Endodermal cell (in vitro differentiated cells): ENCODE results near the gene RFX4. TPM values are rescaled to one million over a fixed set of nuclear protein-coding genes. Genes with fewer than 3 reads are reported as not detected.

Experiments used
- DNase-seq: peaks from one replicate; pipeline ENCODE4 v3.0.0-alpha.2; 2017
- H3K27ac ChIP-seq: 2 replicates; pipeline ENCODE4 v1.5.1; 2013; ENCODE audit warnings: mild to moderate bottlenecking, low read depth, low read length, moderate library complexity
- H3K27me3 ChIP-seq: 2 replicates; pipeline ENCODE4 v1.6.1; 2013; ENCODE audit warnings: mild to moderate bottlenecking, low read length, moderate library complexity; ENCODE audit not compliant: insufficient read depth, control insufficient read depth, poor library complexity, severe bottlenecking
- H3K36me3 ChIP-seq: 2 replicates; pipeline ENCODE4 v1.7.0; 2013; ENCODE audit warnings: mild to moderate bottlenecking, low read length, moderate library complexity; ENCODE audit not compliant: control insufficient read depth, insufficient read depth
- H3K4me1 ChIP-seq: one replicate; pipeline ENCODE4 v1.7.0; 2013; ENCODE audit warnings: low read length; ENCODE audit not compliant: control insufficient read depth, insufficient read depth
- H3K4me3 ChIP-seq: 2 replicates; pipeline ENCODE4 v1.5.1; 2013; ENCODE audit warnings: mild to moderate bottlenecking, low read length, moderate library complexity
- H3K9ac ChIP-seq: 2 replicates; pipeline ENCODE4 v1.6.1; 2013; ENCODE audit warnings: mild to moderate bottlenecking, low read length, moderate library complexity; ENCODE audit not compliant: poor library complexity, severe bottlenecking; ENCODE audit errors: extremely low read depth
- H3K9me3 ChIP-seq: 2 replicates; pipeline ENCODE4 v1.6.1; 2013; ENCODE audit warnings: mild to moderate bottlenecking, low read length, moderate library complexity; ENCODE audit not compliant: control insufficient read depth
- H3K27ac Mint-ChIP-seq: 2 replicates; pipeline ENCODE4 v1.8.0; 2020; ENCODE audit warnings: mixed read lengths
- H3K27me3 Mint-ChIP-seq: 2 replicates; pipeline ENCODE4 v1.8.0; 2021; ENCODE audit warnings: mild to moderate bottlenecking, mixed read lengths; ENCODE audit not compliant: insufficient read depth
- H3K36me3 Mint-ChIP-seq: 2 replicates; pipeline ENCODE4 v1.8.0; 2020; ENCODE audit warnings: low read depth, mixed read lengths
- H3K4me1 Mint-ChIP-seq: 2 replicates; pipeline ENCODE4 v1.8.0; 2020; ENCODE audit warnings: mixed read lengths
- H3K4me3 Mint-ChIP-seq: 2 replicates; pipeline ENCODE4 v1.8.0; 2020; ENCODE audit warnings: mild to moderate bottlenecking, moderate library complexity, mixed read lengths
- H3K9me3 Mint-ChIP-seq: 2 replicates; pipeline ENCODE4 v1.8.0; 2020; ENCODE audit warnings: mild to moderate bottlenecking, mixed read lengths
- WGBS, 2 experiments: methylation state at CpG; one replicate each; pipeline versions ENCODE4 v1.1.5 to v1.1.7; 2013; ENCODE audit warnings: missing lambda C conversion rate in 2 of 2, mixed read lengths in 1 of 2; ENCODE audit not compliant: insufficient coverage in 1 of 2, insufficient read length in 1 of 2; 5-methylcytosine and 5-hydroxymethylcytosine counted together
- total RNA-seq, 2 donors: library from RNA; stranded (reverse); fragmentation: NEBNext Ultra II Directional in 1 of 2; extraction: Animal tissue kit (Norgen Biotek cat#: 25700) in 1 of 2; gene quantifications; 2 replicates in 1 of 2; 3 replicates in 1 of 2; pipeline ENCODE4 v1.2.1, GENCODE V29; 2021
- TF ChIP-seq, protein P1 (sequence below): fragments of 200-600 bp; sonication (generic); conservative IDR thresholded peaks from 2 replicates; pipeline ENCODE4 v1.5.0; 2021; ENCODE audit warnings: antibody characterized with exemption, mild to moderate bottlenecking

The RFX4 gene
- total RNA-seq, 2 donors from 2014 or later, result 0.09 to 0.86 TPM

DNA sequence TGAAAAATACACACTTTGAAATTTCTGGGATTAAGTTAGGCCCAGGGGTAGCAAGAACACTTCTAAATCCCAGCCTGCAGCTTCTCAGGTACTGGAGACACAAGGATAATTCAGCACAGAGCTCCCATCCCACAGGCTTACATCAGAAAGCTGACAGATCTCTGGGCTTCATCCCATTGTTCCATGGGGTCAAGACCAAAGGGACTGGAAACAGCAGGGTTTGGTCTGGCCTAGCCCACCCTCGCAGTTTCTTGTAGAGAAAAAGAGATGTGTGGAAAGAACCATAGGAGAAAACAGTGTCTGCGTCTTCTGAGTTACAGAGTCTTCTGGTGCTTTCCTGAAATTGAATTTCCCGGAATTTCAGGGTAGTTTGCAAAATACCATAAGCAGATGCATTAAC, 132.1 kb downstream of the RFX4 start:
- no peak for DNase-seq
- no peaks in the 10 kb centered on the region for H3K9me3 ChIP-seq
- H3K36me3 ChIP-seq, result no peaks in the 10 kb centered on the region
- no peaks in the 10 kb centered on the region for H3K9me3 Mint-ChIP-seq
- H3K9ac ChIP-seq, result no peak overlapping the region
- no peak overlapping the region for H3K4me3 Mint-ChIP-seq
- H3K27ac ChIP-seq, result no peak overlapping the region
- H3K36me3 Mint-ChIP-seq, result no peaks in the 10 kb centered on the region
- H3K4me3 ChIP-seq, result no peak overlapping the region
- peaks cover 23% of the 10 kb centered on the region for H3K4me1 Mint-ChIP-seq
- 88 to 97% methylated on average over 2 to 3 of the region's 3 CpGs for WGBS, 2 experiments
- no peak overlapping the region for H3K27ac Mint-ChIP-seq
- H3K27me3 Mint-ChIP-seq, result peaks cover 3% of the 10 kb centered on the region
- TF ChIP-seq, protein P1, sequence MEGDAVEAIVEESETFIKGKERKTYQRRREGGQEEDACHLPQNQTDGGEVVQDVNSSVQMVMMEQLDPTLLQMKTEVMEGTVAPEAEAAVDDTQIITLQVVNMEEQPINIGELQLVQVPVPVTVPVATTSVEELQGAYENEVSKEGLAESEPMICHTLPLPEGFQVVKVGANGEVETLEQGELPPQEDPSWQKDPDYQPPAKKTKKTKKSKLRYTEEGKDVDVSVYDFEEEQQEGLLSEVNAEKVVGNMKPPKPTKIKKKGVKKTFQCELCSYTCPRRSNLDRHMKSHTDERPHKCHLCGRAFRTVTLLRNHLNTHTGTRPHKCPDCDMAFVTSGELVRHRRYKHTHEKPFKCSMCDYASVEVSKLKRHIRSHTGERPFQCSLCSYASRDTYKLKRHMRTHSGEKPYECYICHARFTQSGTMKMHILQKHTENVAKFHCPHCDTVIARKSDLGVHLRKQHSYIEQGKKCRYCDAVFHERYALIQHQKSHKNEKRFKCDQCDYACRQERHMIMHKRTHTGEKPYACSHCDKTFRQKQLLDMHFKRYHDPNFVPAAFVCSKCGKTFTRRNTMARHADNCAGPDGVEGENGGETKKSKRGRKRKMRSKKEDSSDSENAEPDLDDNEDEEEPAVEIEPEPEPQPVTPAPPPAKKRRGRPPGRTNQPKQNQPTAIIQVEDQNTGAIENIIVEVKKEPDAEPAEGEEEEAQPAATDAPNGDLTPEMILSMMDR, result no peak
- peaks cover under 1% of the 10 kb centered on the region for H3K4me1 ChIP-seq
- no peaks in the 10 kb centered on the region for H3K27me3 ChIP-seq

DNA sequence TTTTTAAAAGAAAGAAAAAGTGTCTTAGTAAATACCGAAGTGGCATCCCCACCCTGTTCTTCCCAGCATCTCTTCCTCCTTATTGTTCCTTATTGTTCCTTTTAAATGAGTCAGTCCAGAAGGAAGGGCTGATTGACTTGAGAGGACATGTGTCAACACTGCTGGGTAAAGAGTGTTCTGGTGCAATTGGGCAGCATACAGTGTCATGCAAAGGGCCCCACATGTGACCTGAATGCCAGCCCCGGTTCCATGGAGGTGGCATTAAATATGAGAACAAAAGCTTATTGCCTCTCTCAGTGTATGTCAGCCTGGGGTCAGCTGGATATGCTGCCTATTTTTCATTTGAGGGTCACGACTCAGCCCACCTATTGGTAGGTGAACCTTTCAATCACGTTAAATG, 132.8 kb downstream of the RFX4 start:
- H3K4me1 ChIP-seq, result no peaks in the 10 kb centered on the region
- H3K4me3 Mint-ChIP-seq, result no peak overlapping the region
- no peaks in the 10 kb centered on the region for H3K9me3 Mint-ChIP-seq
- no peaks in the 10 kb centered on the region for H3K36me3 Mint-ChIP-seq
- no peak overlapping the region for H3K27ac Mint-ChIP-seq
- no peak overlapping the region for H3K9ac ChIP-seq
- TF ChIP-seq, protein P1, result no peak
- H3K4me3 ChIP-seq, result no peak overlapping the region
- 73 to 88% methylated on average over 2 to 4 of the region's 4 CpGs for WGBS, 2 experiments
- H3K27ac ChIP-seq, result no peak overlapping the region
- H3K9me3 ChIP-seq, result no peaks in the 10 kb centered on the region
- H3K36me3 ChIP-seq, result no peaks in the 10 kb centered on the region
- H3K4me1 Mint-ChIP-seq, result peaks cover 17% of the 10 kb centered on the region
- no peak for DNase-seq
- H3K27me3 ChIP-seq, result no peaks in the 10 kb centered on the region
- H3K27me3 Mint-ChIP-seq, result peaks cover 3% of the 10 kb centered on the region

DNA sequence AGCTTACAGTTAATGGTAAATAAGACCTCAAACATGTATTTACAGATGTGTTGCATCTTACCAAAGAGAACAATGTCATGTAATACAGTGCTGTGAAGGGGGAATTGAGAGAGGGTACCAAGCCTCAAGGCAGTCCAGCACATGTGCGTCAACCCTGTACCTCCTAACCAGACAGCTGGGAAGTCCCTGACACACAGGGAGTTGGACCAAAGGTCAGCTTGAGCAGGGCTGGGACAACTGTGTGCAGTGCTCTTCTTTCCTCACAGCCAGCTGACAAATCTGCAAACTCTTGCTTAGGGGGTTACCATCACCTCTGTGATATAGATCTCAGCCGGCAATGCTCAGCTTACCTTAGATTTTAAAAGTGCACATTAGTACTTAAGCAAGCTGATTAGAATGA, 134.9 kb downstream of the RFX4 start:
- no peaks in the 10 kb centered on the region for H3K9me3 ChIP-seq
- no peak for DNase-seq
- Mint-ChIP-seq H3K27ac (no peak overlapping the region), H3K4me3 (no peak overlapping the region), H3K4me1 (no peaks in the 10 kb centered on the region), H3K36me3 (no peaks in the 10 kb centered on the region), H3K27me3 (peaks cover 5% of the 10 kb centered on the region), H3K9me3 (no peaks in the 10 kb centered on the region)
- no peak overlapping the region for H3K4me3 ChIP-seq
- H3K27me3 ChIP-seq, result no peaks in the 10 kb centered on the region
- no peaks in the 10 kb centered on the region for H3K4me1 ChIP-seq
- no peak overlapping the region for H3K27ac ChIP-seq
- H3K9ac ChIP-seq, result no peak overlapping the region
- WGBS, 2 experiments, result 96 to 100% methylated on average over 1 to 2 of the region's 2 CpGs
- TF ChIP-seq, protein P1, result no peak
- no peaks in the 10 kb centered on the region for H3K36me3 ChIP-seq
